ENCODE results near the gene SFXN5. TPM values are rescaled to one million over a fixed set of nuclear protein-coding genes. Genes with fewer than 3 reads are reported as not detected.

Gene SFXN5
- polyA plus RNA-seq, 1 donor (not counting 4 experiments of a cell fraction or from before 2014, with no cell fraction given): 6.3 TPM

DNA sequence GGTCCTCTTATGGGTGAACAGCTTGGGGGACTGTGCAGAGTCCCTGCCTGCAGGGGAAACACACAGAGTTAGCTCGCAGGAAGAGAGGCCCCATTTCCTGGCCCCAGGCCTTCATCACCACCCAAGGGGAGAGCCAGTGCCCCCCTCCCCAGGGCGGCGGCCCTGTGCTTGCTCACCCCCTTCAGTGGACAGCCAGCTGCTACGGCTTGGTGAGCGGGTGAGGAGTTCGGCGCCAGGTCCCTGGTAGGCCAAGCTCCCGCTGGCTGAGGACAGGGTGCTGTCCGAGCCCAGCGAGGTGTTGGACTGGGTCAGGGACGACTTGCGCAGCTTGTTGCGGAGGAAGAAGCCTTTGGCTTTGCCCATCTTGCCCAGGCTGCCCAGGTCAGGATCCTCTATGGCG, 17.2 kb upstream of the SFXN5 start:
- H4K20me1 ChIP-seq (ENCODE audit: control insufficient read depth, extremely low read depth, insufficient read depth, low read length): peaks cover 21% of the 10 kb centered on the region
- no peak overlapping the region for H3K4me3 ChIP-seq (ENCODE audit: control insufficient read depth in 2 of 3, extremely low read depth in 1 of 3, insufficient read depth in 2 of 3, low read depth in 1 of 3, low read length in 3 of 3)
- no peak for FAIRE-seq
- peaks cover 89% of the 10 kb centered on the region for H3K79me2 ChIP-seq (ENCODE audit: control insufficient read depth, insufficient read depth, low read length)
- H3K27me3 ChIP-seq (ENCODE audit: control insufficient read depth, extremely low read depth, insufficient read depth, low read length): no peaks in the 10 kb centered on the region
- dilution Hi-C loops (cut with MboI; ENCODE audit: extremely low pct_ligation_motif_present, low sequenced_read_pairs): no loop called here
- no peaks in the 10 kb centered on the region for H3K9me3 ChIP-seq (ENCODE audit: control insufficient read depth, low read depth, low read length)
- TF ChIP-seq, protein P1, sequence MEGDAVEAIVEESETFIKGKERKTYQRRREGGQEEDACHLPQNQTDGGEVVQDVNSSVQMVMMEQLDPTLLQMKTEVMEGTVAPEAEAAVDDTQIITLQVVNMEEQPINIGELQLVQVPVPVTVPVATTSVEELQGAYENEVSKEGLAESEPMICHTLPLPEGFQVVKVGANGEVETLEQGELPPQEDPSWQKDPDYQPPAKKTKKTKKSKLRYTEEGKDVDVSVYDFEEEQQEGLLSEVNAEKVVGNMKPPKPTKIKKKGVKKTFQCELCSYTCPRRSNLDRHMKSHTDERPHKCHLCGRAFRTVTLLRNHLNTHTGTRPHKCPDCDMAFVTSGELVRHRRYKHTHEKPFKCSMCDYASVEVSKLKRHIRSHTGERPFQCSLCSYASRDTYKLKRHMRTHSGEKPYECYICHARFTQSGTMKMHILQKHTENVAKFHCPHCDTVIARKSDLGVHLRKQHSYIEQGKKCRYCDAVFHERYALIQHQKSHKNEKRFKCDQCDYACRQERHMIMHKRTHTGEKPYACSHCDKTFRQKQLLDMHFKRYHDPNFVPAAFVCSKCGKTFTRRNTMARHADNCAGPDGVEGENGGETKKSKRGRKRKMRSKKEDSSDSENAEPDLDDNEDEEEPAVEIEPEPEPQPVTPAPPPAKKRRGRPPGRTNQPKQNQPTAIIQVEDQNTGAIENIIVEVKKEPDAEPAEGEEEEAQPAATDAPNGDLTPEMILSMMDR (optimal IDR thresholded peaks at IDR 0.05 in 1 of 3, IDR thresholded peaks at IDR 0.05 in 1 of 3, conservative IDR thresholded peaks at IDR 0.05 in 1 of 3; ENCODE audit: extremely low read depth in 1 of 3, insufficient read depth in 2 of 3, low read length in 3 of 3): no peak
- TF ChIP-seq EZH2 (IDR thresholded peaks at IDR 0.05; ENCODE audit: low read length): no peak
- peaks cover 32% of the 10 kb centered on the region for H3K4me1 ChIP-seq (ENCODE audit: control insufficient read depth, extremely low read depth, insufficient read depth, low read length)
- no peak overlapping the region for H3K4me2 ChIP-seq (ENCODE audit: control insufficient read depth, extremely low read depth, insufficient read depth, low read depth, low read length)
- H3K36me3 ChIP-seq (ENCODE audit: control insufficient read depth in 2 of 2, extremely low read depth in 1 of 2, insufficient read depth in 2 of 2, low read length in 2 of 2): peaks cover 23 to 31% of the 10 kb centered on the region in 2 experiments
- peak overlapping the region; percentile 93 for H3K27ac ChIP-seq (ENCODE audit: control insufficient read depth, insufficient read depth, low read length)
- no peak for DNase-seq (ENCODE audit: low read depth, low spot score)
- H2AFZ ChIP-seq (ENCODE audit: control insufficient read depth, low read length): no peak overlapping the region
- peak overlapping the region; percentile 75 for H3K9ac ChIP-seq (ENCODE audit: control insufficient read depth, extremely low read depth, insufficient read depth, low read length)
- H3K9me1 ChIP-seq (ENCODE audit: control insufficient read depth, extremely low read depth, insufficient read depth, low read length): peaks cover 14% of the 10 kb centered on the region

DNA sequence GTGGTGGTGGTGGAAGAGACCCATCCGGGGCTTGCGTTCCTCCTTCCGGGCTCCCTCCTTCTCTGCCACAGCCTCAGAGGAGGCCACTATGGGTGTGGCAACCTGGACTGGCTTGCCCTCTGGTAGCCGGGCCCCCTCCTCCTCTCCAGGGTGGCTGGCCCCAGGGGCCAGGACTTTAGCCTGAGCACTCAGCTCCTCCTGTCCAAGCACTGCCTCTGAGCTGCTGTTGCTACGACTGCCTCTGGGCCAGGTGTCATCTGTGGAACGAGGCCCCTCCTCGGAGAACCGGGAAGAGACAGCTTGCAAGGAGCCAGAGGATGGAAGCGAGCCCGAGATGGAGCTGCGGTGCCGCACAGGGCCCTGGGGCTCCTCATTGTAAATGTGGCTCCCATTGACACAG, 16.7 kb upstream of the SFXN5 start:
- dilution Hi-C loops (cut with MboI; ENCODE audit: extremely low pct_ligation_motif_present, low sequenced_read_pairs): no loop called here
- Histone ChIP-seq H3K9ac (ENCODE audit: control insufficient read depth, extremely low read depth, insufficient read depth, low read length) (no peak overlapping the region), H4K20me1 (ENCODE audit: control insufficient read depth, extremely low read depth, insufficient read depth, low read length) (peaks cover 21% of the 10 kb centered on the region), H3K4me1 (ENCODE audit: control insufficient read depth, extremely low read depth, insufficient read depth, low read length) (peaks cover 32% of the 10 kb centered on the region), H3K27me3 (ENCODE audit: control insufficient read depth, extremely low read depth, insufficient read depth, low read length) (no peaks in the 10 kb centered on the region), H3K27ac (ENCODE audit: control insufficient read depth, insufficient read depth, low read length) (peak overlapping the region; percentile 93), H3K9me1 (ENCODE audit: control insufficient read depth, extremely low read depth, insufficient read depth, low read length) (peaks cover 14% of the 10 kb centered on the region), H3K9me3 (ENCODE audit: control insufficient read depth, low read depth, low read length) (no peaks in the 10 kb centered on the region), H2AFZ (ENCODE audit: control insufficient read depth, low read length) (no peak overlapping the region), H3K36me3 (ENCODE audit: control insufficient read depth in 2 of 2, extremely low read depth in 1 of 2, insufficient read depth in 2 of 2, low read length in 2 of 2) (peaks cover 23 to 33% of the 10 kb centered on the region in 2 experiments), H3K79me2 (ENCODE audit: control insufficient read depth, insufficient read depth, low read length) (peaks cover 89% of the 10 kb centered on the region), H3K4me3 (ENCODE audit: control insufficient read depth in 2 of 3, extremely low read depth in 1 of 3, insufficient read depth in 2 of 3, low read depth in 1 of 3, low read length in 3 of 3) (no peak overlapping the region), H3K4me2 (ENCODE audit: control insufficient read depth, extremely low read depth, insufficient read depth, low read depth, low read length) (no peak overlapping the region)
- DNase-seq (ENCODE audit: low read depth, low spot score) (no peak), FAIRE-seq (no peak)
- TF ChIP-seq, protein P1 (optimal IDR thresholded peaks at IDR 0.05 in 1 of 3, IDR thresholded peaks at IDR 0.05 in 1 of 3, conservative IDR thresholded peaks at IDR 0.05 in 1 of 3; ENCODE audit: extremely low read depth in 1 of 3, insufficient read depth in 2 of 3, low read length in 3 of 3): no peak
- no peak for TF ChIP-seq EZH2 (IDR thresholded peaks at IDR 0.05; ENCODE audit: low read length)
